T-helper 1 cell treated with Interleukin-12 subunit alpha and Interleukin-12 subunit beta and Interleukin-4 antibody, amounts not matched to agents 30 ng/mL and 1 ng/mL, for 36 hours (primary cell): ENCODE results near the gene DOCK2. TPM values are rescaled to one million over a fixed set of nuclear protein-coding genes. Genes with fewer than 3 reads are reported as not detected.

ENCODE experiments used
- intact Hi-C: fragments of 100-400 bp; cut with micrococcal nuclease; formaldehyde crosslinking; loops from one replicate; pipeline ENCODE4 v1.15.1; 2024
- total RNA-seq: library from RNA; stranded (reverse); gene quantifications from 2 replicates; pipeline ENCODE4 v1.2.3, GENCODE V29; 2022

The DOCK2 gene
- total RNA-seq, 1 donor from 2014 or later: 346 TPM

- intact Hi-C loops: no loop called here
Measured at GRCh38 chr5:169964246-169964645, 327.2 kb downstream of the DOCK2 start.

- intact Hi-C loops: no loop called here
Measured at GRCh38 chr5:169970339-169970738, 333.3 kb downstream of the DOCK2 start.

GRCh38 chr5:169970911-169971765, 334.1 kb downstream of the DOCK2 start:
- intact Hi-C loops: no loop called here

- intact Hi-C loops: no loop called here
Measured at GRCh38 chr5:169971780-169972179, 334.7 kb downstream of the DOCK2 start.

GRCh38 chr5:169973056-169973455, 336.0 kb downstream of the DOCK2 start:
- intact Hi-C loops: no loop called here

GRCh38 chr5:169974121-169974770, 337.2 kb downstream of the DOCK2 start:
- intact Hi-C loops: no loop called here

- intact Hi-C loops: no loop called here
Measured at GRCh38 chr5:169978714-169979113, 341.6 kb downstream of the DOCK2 start.

- intact Hi-C loops: loop anchor here (10.0 kb wide), 1 partner anchor 175 kb away; no protein-coding TSS in a partner anchor
Measured at GRCh38 chr5:169979871-169980270, 342.8 kb downstream of the DOCK2 start.

GRCh38 chr5:169980418-169981053, 343.5 kb downstream of the DOCK2 start, which contains the start of gene INSYN2B:
TSS of gene INSYN2B (minus strand) at chr5:169980495. CDS start at chr5:169883898, 96,597 bp downstream.
- intact Hi-C loops: loop anchor here (10.0 kb wide), 1 partner anchor 176 kb away; no protein-coding TSS in a partner anchor

GRCh38 chr5:169988206-169988605, 351.1 kb downstream of the DOCK2 start:
- intact Hi-C loops: loop anchor here (10.0 kb wide), 1 partner anchor 183 kb away; no protein-coding TSS in a partner anchor

- intact Hi-C loops: loop anchor here (10.0 kb wide), 1 partner anchor 184 kb away; no protein-coding TSS in a partner anchor
Measured at GRCh38 chr5:169988947-169989346, 351.9 kb downstream of the DOCK2 start.

- intact Hi-C loops: loop anchor here (10.0 kb wide), 1 partner anchor 185 kb away; no protein-coding TSS in a partner anchor
Measured at GRCh38 chr5:169989365-169989764, 352.3 kb downstream of the DOCK2 start.

- intact Hi-C loops: no loop called here
Measured at GRCh38 chr5:169991115-169991869, 354.2 kb downstream of the DOCK2 start.

GRCh38 chr5:169992789-169993484, 355.9 kb downstream of the DOCK2 start:
- intact Hi-C loops: no loop called here

- intact Hi-C loops: no loop called here
Measured at GRCh38 chr5:169993485-169993790, 356.4 kb downstream of the DOCK2 start.

- intact Hi-C loops: no loop called here
Measured at GRCh38 chr5:169997798-169998197, 360.7 kb downstream of the DOCK2 start.

GRCh38 chr5:169999621-170000020, 362.5 kb downstream of the DOCK2 start:
- intact Hi-C loops: no loop called here

GRCh38 chr5:170000155-170000554, 363.1 kb downstream of the DOCK2 start:
- intact Hi-C loops: no loop called here

GRCh38 chr5:170006021-170006420, 368.9 kb downstream of the DOCK2 start:
- intact Hi-C loops: no loop called here

GRCh38 chr5:170008376-170008775, 371.3 kb downstream of the DOCK2 start:
- intact Hi-C loops: no loop called here
